Measurements from ENCODE around the gene UBE2Z.

The UBE2Z gene

DNA sequence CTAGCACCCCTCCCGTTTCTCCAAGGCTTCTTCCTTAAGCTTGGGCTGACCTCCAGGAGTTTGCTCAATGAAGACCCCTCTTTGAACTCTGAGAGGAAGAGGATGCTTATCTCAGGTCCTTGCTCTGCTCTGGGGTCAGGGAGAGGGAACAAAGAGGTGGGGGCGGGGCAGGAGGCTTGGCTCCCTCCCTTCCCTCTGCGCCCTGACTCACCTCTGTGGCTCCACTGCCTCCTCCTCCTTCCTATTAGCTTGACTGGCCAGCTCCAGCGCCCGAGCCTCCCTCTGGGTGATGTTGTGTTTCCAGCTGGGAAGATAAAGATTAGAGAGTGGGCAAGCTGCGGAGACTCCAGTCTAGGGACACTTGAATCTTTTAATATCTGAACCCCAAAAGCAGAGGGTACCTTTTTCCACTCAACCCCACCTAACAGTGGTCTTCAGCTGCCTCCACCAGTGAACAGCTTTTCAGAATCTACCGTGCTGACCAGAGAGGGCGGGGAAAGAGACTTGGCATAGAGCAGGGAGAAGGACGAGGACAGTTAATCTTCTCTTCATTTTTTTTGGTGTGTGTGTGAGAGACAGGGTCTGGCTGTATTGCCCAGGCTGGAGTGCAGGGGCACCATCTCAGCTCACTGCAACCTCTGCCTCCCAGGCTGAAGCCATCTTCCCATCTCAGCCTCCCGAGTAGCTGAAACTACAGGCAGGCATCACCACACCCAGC is 53.5 kb downstream of the UBE2Z start:
- no peak for DNase-seq

DNA sequence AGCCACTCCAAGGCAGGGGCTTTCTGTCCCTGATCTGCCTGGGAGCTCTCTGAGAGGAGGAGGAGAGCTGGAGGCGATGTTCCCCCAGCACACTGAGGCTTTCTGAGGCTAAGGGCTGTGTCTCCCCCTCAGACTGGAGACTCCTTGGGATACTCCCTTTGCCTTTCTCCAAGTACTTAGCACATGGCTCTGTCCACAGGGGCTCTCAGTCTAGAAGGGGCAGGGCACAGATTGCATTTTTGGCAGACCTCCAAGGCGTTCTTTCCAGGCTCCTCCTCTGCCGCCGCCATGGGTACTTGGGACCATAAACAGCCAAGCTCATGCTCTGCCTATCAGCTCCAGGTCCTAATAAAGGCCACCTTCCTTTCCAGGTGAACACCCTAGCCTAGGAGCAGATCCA is 62.0 kb downstream of the UBE2Z start:
- DNase-seq = no peak

- no peak for DNase-seq
Observed at GRCh38 chr17:48970865-48971687, 62.9 kb downstream of the UBE2Z start.

- no peak for DNase-seq
Observed at GRCh38 chr17:48972749-48973097, 64.5 kb downstream of the UBE2Z start.

DNA sequence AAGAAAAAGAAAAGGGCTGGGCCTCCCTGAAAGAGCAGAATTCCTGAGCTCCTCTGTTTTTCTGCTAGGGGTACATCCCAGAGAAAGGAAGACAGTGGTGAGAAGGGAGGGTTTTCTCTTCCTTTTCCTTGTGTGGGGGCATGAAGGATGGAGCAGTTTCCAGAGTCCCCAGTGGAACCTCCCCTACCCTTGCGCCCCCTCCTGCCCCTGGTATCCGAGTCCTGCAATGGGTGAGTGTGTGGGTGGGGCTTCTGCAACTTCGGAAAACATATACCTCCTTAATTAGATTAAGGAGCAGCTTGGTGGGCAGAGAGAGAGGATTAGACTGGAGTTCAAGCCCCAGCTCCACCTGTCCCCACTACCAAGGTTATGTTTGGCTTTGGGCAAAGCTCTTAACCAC is 65.6 kb downstream of the UBE2Z start:
- no peak for DNase-seq
